Adrenal gland (tissue), 12 donors: ENCODE results near the gene EPS8L2. TPM values are rescaled to one million over a fixed set of nuclear protein-coding genes. Genes with fewer than 3 reads are reported as not detected.
A peak's percentile ranks its signal among the peaks of the same experiment; 100 is the strongest.
"Not testable (repeated sequence)": the region's sequence is repeated elsewhere in the genome, so short reads cannot be mapped to it uniquely, and the experiment has no call there.

ENCODE experiments used
- DNase-seq, 7 donors: peaks; one replicate each; pipeline ENCODE4 v3.0.0-alpha.2; 2019 to 2020
- H3K27ac ChIP-seq, 5 donors: fragments of 200-600 bp; sonication (generic) in 4 of 5; 1 replicate in 3 of 5; 2 replicates in 2 of 5; pipeline versions ENCODE4 v1.5.1 to v1.8.0; 2016 to 2020; ENCODE audit warnings: mild to moderate bottlenecking in 1 of 5
- H3K27me3 ChIP-seq: fragments of 200-600 bp; 2 replicates; pipeline ENCODE4 v1.8.0; 2021
- H3K36me3 ChIP-seq, 2 donors: fragments of 200-600 bp; replicated peaks in 1 of 2; 1 replicate in 1 of 2; 2 replicates in 1 of 2; pipeline versions ENCODE4 v1.5.1 to v1.8.0; 2018 to 2022
- H3K4me1 ChIP-seq, 2 donors: fragments of 200-600 bp; replicated peaks in 1 of 2; 1 replicate in 1 of 2; 2 replicates in 1 of 2; pipeline versions ENCODE4 v1.5.1 to v1.8.0; 2018 to 2021
- H3K4me3 ChIP-seq, 4 donors: fragments of 200-600 bp; sonication (generic) in 3 of 4; one replicate each; pipeline ENCODE4 v1.5.1; 2016 to 2018
- H3K9me3 ChIP-seq, 3 donors: fragments of 200-600 bp; sonication (generic) in 1 of 3; replicated peaks in 1 of 3; 1 replicate in 2 of 3; 2 replicates in 1 of 3; pipeline versions ENCODE4 v1.5.1 to v1.8.0; 2016 to 2021
- POLR2A ChIP-seq, 2 donors: fragments of 450-650 bp; IDR thresholded peaks; one replicate each; pipeline ENCODE4 v1.6.1; 2017; ENCODE audit warnings: antibody characterized with exemption in 2 of 2, mild to moderate bottlenecking in 2 of 2, moderate library complexity in 1 of 2
- WGBS, 4 donors: extraction: QIAGEN DNeasy Blood & Tissue Kit in 2 of 4; methylation state at CpG; one replicate each; pipeline versions ENCODE4 v1.1.5 to v1.1.7; 2013 to 2017; 5-methylcytosine and 5-hydroxymethylcytosine counted together
- intact Hi-C, 2 donors: fragments of 100-400 bp; cut with DNase I; formaldehyde crosslinking; loops; one replicate each; pipeline versions ENCODE4 v1.14.1 to v1.15.0; 2022 to 2023
- polyA plus RNA-seq, 3 donors: library from polyadenylated mRNA; stranded (reverse); fragments of 200-250 nt in 2 of 3; fragments of 350-450 nt in 1 of 3; fragmentation: Illumina TruSeq in 1 of 3; extraction: RNeasy Lipid Tissue Mini Kit (QIAGEN cat#74804) in 1 of 3; gene quantifications; one replicate each; pipeline ENCODE4 v1.2.3, GENCODE V29; 2013 to 2014
- total RNA-seq, 9 donors: library from RNA; depleted of rRNA in 4 of 9; stranded (reverse); fragments of >200 nt in 4 of 9; fragments of 120-200 nt in 1 of 9; fragmentation: NEBNext Ultra II Directional in 1 of 9; extraction: Animal tissue kit (Norgen Biotek cat#: 25700) in 1 of 9; gene quantifications; one replicate each; pipeline versions ENCODE4 v1.1.0 to v1.2.4, GENCODE V29; 2013 to 2023
- TF ChIP-seq, protein P1 (sequence below), 6 experiments: fragments of 450-650 bp in 4 of 6; fragments of 200-600 bp in 2 of 6; sonication (generic) in 1 of 6; IDR thresholded peaks; 1 replicate in 5 of 6; 2 replicates in 1 of 6; pipeline versions ENCODE4 v1.5.1 to v1.8.0; 2016 to 2021; ENCODE audit warnings: antibody characterized with exemption in 6 of 6, mild to moderate bottlenecking in 2 of 6, moderate library complexity in 1 of 6
- donor health status: healthy with polysubstance abuse.
- donor health status: Bipolar disorder and iron deficiency.
- donor health status: DM: yes; HTN: yes; CAD: no.
- donor health status: DM: no; HTN: no; CAD: no.
- donor health status: DM: no; HTN: no; CAD: no.
- donor health status: DM: yes; HTN: yes; CAD: no.

EPS8L2 gene
- total and polyA plus RNA-seq, 12 donors = 2.7 to 57.7 (median 33.0) TPM

DNA sequence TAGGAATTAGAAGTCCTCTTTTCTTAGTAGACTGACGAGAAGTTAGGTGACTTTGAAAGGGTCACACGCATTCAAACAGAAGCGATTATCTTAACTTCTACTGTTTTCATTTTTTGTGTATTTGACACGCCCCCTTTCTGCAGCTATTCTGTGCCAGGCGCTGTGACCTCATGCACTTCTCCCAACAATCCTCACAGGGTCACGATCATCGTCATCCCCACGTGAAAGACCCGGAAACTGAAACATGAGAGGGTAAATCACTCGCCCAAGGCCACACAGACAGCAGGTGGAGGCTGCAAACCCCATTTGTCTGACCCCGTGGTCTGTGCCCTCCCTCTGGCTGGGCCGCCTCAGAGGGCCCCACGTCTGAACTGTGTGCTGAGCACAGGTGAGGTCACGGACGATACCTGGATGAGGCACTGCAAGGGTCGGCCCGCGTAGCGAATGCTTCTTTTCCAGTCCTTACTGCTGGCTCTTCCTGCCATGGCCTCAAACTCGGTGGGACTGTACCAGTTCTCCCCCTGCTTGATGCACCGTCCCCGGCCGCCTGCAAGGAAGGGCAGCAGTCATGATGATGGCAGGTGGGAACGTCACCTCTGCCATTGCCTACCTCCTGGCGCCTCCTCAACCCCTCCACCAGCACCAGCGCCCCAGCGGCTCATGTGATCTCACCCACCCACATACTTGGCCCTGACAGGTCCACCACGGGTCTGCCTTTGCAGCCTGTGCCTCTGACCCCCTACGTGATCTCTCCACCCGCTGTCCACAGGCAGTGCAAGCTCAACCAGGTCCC, 19.4 kb upstream of the EPS8L2 start:
- H3K27me3 ChIP-seq = no peaks in the 10 kb centered on the region
- WGBS, 4 donors = 81 to 88% (median 85%) methylated on average over 25 to 30 of the region's 30 CpGs
- peak overlapping the region in 1 of 5 donors; percentile 55 for H3K27ac ChIP-seq
- intact Hi-C loops = no loop called here
- H3K4me1 ChIP-seq = no peaks in the 10 kb centered on the region
- TF ChIP-seq, protein P1, sequence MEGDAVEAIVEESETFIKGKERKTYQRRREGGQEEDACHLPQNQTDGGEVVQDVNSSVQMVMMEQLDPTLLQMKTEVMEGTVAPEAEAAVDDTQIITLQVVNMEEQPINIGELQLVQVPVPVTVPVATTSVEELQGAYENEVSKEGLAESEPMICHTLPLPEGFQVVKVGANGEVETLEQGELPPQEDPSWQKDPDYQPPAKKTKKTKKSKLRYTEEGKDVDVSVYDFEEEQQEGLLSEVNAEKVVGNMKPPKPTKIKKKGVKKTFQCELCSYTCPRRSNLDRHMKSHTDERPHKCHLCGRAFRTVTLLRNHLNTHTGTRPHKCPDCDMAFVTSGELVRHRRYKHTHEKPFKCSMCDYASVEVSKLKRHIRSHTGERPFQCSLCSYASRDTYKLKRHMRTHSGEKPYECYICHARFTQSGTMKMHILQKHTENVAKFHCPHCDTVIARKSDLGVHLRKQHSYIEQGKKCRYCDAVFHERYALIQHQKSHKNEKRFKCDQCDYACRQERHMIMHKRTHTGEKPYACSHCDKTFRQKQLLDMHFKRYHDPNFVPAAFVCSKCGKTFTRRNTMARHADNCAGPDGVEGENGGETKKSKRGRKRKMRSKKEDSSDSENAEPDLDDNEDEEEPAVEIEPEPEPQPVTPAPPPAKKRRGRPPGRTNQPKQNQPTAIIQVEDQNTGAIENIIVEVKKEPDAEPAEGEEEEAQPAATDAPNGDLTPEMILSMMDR (IDR thresholded peaks at IDR 0.05) = no peak
- no peak for TF ChIP-seq POLR2A (IDR thresholded peaks at IDR 0.05)
- DNase-seq = peak in 2 of 7 donors; percentile 33 to 38
- peaks cover 0 to 77% of the 10 kb centered on the region in 2 donors for H3K36me3 ChIP-seq
- H3K9me3 ChIP-seq = no peaks in the 10 kb centered on the region
- no peak overlapping the region for H3K4me3 ChIP-seq

DNA sequence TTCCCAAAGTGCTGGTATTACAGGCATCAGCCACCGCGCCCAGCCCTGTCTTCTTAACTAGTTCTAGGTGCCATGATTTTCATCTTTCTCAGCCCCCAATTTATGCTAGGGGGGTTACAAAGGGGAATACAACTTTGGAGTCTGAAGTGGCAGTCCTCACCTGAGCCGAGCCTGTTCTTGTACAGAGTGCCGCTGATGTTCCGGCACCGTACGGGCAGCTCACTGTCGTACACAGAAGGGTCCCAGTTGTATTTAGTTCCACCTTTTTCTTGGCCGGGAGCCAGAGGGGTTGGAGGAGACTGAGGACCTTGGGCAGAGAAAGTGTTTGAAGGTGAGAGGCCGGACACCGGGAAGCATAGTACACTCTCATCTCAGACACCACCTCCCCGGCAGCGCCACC, 18.3 kb upstream of the EPS8L2 start:
- H3K9me3 ChIP-seq = no peaks in the 10 kb centered on the region
- DNase-seq = no peak
- intact Hi-C loops = no loop called here
- H3K27ac ChIP-seq = no peak overlapping the region
- WGBS, 4 donors = 82 to 91% (median 89%) methylated on average over 13 of the region's 13 CpGs
- no peaks in the 10 kb centered on the region for H3K4me1 ChIP-seq
- H3K4me3 ChIP-seq = no peak overlapping the region
- H3K27me3 ChIP-seq = no peaks in the 10 kb centered on the region
- peaks cover 0 to 67% of the 10 kb centered on the region in 2 donors for H3K36me3 ChIP-seq
- TF ChIP-seq POLR2A (IDR thresholded peaks at IDR 0.05) = no peak
- TF ChIP-seq, protein P1 (IDR thresholded peaks at IDR 0.05) = no peak

DNA sequence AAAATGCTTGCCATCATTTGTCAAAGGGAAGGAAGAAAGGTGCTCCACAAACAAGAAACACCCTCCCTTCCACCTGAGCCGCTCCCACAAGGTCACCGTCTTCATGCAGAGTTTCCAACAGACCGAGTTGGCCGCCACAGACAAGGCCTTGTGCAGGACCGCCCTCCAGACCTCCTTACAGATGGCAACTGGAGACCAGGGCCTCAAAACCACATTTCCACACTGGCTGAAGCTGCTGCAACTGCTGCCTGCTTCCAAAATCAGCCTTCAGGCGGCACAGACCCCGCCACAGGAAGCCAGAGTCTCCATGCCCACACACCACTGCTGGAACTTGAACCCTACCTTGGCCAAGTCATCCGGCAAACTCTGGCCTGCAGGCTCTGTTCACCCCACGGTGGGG, 17.4 kb upstream of the EPS8L2 start:
- WGBS, 4 donors = 78 to 85% (median 81%) methylated on average over 2 to 9 of the region's 9 CpGs
- Histone ChIP-seq H3K27me3 (no peaks in the 10 kb centered on the region), H3K4me3 (no peak overlapping the region), H3K36me3 (peaks cover 0 to 57% of the 10 kb centered on the region in 2 donors), H3K9me3 (no peaks in the 10 kb centered on the region), H3K27ac (no peak overlapping the region), H3K4me1 (peaks cover 3 to 8% of the 10 kb centered on the region in 2 donors)
- DNase-seq = no peak
- intact Hi-C loops = no loop called here
- TF ChIP-seq POLR2A (IDR thresholded peaks at IDR 0.05) = no peak
- TF ChIP-seq, protein P1 (IDR thresholded peaks at IDR 0.05) = no peak

DNA sequence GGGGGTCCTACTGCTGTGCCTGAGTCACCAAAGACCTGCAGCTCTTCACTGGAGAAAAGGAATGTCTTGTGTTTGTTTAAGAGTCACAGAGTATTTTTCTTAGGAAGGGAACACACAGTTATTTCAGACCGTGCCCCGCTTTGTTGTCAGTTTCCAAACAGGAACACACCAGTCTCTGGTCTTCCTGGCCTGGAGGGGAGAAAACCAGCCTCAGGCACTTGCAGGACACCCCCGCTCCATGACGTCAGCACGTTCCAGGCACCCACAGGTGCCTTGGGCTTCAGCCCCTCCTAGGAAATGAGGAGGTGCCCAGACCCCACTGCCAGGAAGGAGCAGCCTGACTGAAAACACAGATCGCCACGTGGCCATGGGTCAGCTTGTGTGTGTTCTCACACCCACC, 16.4 kb upstream of the EPS8L2 start:
- no peak for TF ChIP-seq POLR2A (IDR thresholded peaks at IDR 0.05)
- TF ChIP-seq, protein P1 (IDR thresholded peaks at IDR 0.05) = no peak
- DNase-seq = no peak
- intact Hi-C loops = no loop called here
- H3K27me3 ChIP-seq = no peaks in the 10 kb centered on the region
- no peak overlapping the region for H3K4me3 ChIP-seq
- no peaks in the 10 kb centered on the region for H3K9me3 ChIP-seq
- peaks cover 12 to 13% of the 10 kb centered on the region in 2 donors for H3K4me1 ChIP-seq
- no peak overlapping the region for H3K27ac ChIP-seq
- H3K36me3 ChIP-seq = peaks cover 0 to 49% of the 10 kb centered on the region in 2 donors
- 81 to 90% (median 87%) methylated on average over 5 to 7 of the region's 7 CpGs for WGBS, 4 donors

DNA sequence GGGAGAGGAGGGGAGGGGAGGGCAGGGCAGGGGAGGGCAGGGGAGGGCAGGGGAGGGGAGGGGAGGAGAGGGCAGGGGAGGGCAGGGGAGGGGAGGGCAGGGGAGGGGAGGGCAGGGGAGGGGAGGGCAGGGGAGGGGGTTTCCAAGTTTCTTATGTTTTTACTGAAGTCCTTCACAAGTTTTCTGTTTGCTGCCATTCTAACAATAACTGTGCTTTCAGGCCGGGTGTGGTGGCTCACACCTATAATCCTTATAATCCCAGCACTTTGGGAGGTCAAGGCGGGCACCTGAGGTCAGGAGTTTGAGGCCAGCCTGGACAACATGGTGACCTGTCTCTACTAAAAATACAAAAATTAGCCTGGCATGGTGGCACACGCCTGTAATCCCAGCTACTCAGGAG, 15.8 kb upstream of the EPS8L2 start:
- DNase-seq, H3K9me3 ChIP-seq, intact Hi-C loops, H3K4me3 ChIP-seq, H3K27me3 ChIP-seq, H3K27ac ChIP-seq: not testable (repeated sequence)
- peaks cover 12 to 14% of the 10 kb centered on the region in 2 donors for H3K4me1 ChIP-seq
- 89 to 100% (median 98%) methylated on average over 3 of the region's 3 CpGs for WGBS, 4 donors
- peaks cover 0 to 44% of the 10 kb centered on the region in 2 donors for H3K36me3 ChIP-seq
